Body of pancreas (tissue), 4 donors: Measurements from ENCODE around the gene ZBTB46. TPM values are rescaled to one million over a fixed set of nuclear protein-coding genes. Genes with fewer than 3 reads are reported as not detected.

Experiments
- ATAC-seq: fragments of 150-250 bp; one replicate; pipeline ENCODE4 v1.9.1; 2016
- DNase-seq, 4 donors: peaks; one replicate each; pipeline ENCODE4 v3.0.0-alpha.2; 2019
- H3K27ac ChIP-seq, 4 donors: fragments of 200-600 bp; sonication (generic); 1 replicate in 3 of 4; 2 replicates in 1 of 4; pipeline versions ENCODE4 v1.5.1 to v1.6.1; 2016 to 2019; ENCODE audit warnings: mild to moderate bottlenecking in 1 of 4, mixed read lengths in 1 of 4, moderate library complexity in 1 of 4
- H3K27me3 ChIP-seq, 2 donors: fragments of 200-600 bp; sonication (generic); one replicate each; pipeline ENCODE4 v1.6.0; 2016; ENCODE audit warnings: mild to moderate bottlenecking in 1 of 2
- H3K36me3 ChIP-seq, 2 donors: fragments of 200-600 bp; sonication (generic); replicated peaks in 1 of 2; 2 replicates each; pipeline ENCODE4 v1.5.1; 2016; ENCODE audit warnings: low read depth in 2 of 2; ENCODE audit not compliant: insufficient read depth in 1 of 2
- H3K4me1 ChIP-seq: fragments of 200-600 bp; sonication (generic); one replicate; pipeline ENCODE4 v1.6.0; 2016
- H3K4me3 ChIP-seq, 2 donors: fragments of 200-600 bp; sonication (generic); 1 replicate in 1 of 2; 2 replicates in 1 of 2; pipeline ENCODE4 v1.5.1; 2016 to 2019
- H3K9me3 ChIP-seq, 3 donors: fragments of 200-600 bp; sonication (generic); 1 replicate in 2 of 3; 2 replicates in 1 of 3; pipeline ENCODE4 v1.5.1; 2016
- POLR2A ChIP-seq, 3 donors: fragments of 450-650 bp; IDR thresholded peaks; one replicate each; pipeline ENCODE4 v1.6.1; 2016; ENCODE audit warnings: antibody characterized with exemption in 3 of 3, mild to moderate bottlenecking in 2 of 3
- WGBS, 2 donors: methylation state at CpG; one replicate each; pipeline ENCODE4 v1.1.5; 2017; 5-methylcytosine and 5-hydroxymethylcytosine counted together
- intact Hi-C: fragments of 100-400 bp; cut with DNase I; formaldehyde crosslinking; loops from one replicate; pipeline ENCODE4 v1.15.1; 2023
- total RNA-seq, 2 donors: library from RNA; depleted of rRNA; stranded (reverse); fragments of >200 nt; gene quantifications; one replicate each; pipeline ENCODE4 v1.1.0, GENCODE V29; 2016
- TF ChIP-seq, protein P1 (sequence below), 7 experiments: fragments of 450-650 bp in 4 of 7; fragments of 200-600 bp in 3 of 7; sonication (generic) in 3 of 7; IDR thresholded peaks; one replicate each; pipeline ENCODE4 v1.5.1; 2016 to 2019; ENCODE audit warnings: antibody characterized with exemption in 7 of 7

Gene ZBTB46
- total RNA-seq, 2 donors from 2014 or later, result 4.3 to 5.4 TPM

DNA sequence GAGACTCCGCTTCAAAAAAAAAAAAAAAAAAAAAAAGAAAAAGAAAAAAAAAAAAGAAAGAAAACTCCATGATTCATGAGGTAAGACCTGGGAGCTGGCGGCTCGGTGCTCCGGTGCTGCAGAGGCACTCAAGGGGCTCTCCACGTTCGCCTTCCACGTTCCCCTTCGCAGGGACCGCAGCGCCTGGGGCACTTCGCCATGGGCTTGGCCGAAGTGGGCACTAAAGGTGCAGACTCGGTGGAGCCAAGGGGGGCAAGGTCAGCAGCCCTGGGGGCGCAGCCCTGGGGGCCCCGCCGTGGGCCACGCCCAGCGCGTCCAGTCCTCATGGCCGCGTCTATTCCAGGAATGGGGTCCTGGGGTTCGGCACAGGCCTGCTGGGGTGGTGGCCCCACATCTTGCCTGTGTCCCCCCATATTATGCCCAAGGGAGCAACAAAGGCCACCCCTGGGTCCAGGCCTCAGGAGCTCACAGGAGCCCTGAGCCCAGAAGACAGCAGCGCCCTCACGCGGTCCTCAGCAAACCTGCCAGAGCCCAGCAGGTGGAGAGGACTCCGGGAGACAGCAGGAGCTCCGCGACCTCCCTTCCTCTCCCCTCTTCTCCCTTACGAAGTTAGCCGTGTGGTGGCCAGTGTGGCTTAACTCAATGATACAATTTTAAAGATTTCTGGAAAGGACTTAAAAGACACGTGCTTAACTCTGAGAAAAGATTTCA, 21.9 kb downstream of the ZBTB46 start:
- TF ChIP-seq POLR2A (IDR thresholded peaks at IDR 0.05), result no peak
- TF ChIP-seq, protein P1, sequence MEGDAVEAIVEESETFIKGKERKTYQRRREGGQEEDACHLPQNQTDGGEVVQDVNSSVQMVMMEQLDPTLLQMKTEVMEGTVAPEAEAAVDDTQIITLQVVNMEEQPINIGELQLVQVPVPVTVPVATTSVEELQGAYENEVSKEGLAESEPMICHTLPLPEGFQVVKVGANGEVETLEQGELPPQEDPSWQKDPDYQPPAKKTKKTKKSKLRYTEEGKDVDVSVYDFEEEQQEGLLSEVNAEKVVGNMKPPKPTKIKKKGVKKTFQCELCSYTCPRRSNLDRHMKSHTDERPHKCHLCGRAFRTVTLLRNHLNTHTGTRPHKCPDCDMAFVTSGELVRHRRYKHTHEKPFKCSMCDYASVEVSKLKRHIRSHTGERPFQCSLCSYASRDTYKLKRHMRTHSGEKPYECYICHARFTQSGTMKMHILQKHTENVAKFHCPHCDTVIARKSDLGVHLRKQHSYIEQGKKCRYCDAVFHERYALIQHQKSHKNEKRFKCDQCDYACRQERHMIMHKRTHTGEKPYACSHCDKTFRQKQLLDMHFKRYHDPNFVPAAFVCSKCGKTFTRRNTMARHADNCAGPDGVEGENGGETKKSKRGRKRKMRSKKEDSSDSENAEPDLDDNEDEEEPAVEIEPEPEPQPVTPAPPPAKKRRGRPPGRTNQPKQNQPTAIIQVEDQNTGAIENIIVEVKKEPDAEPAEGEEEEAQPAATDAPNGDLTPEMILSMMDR (IDR thresholded peaks at IDR 0.05), result no peak
- no peak overlapping the region for H3K4me3 ChIP-seq
- H3K36me3 ChIP-seq, result no peaks in the 10 kb centered on the region
- H3K27me3 ChIP-seq, result no peaks in the 10 kb centered on the region
- H3K4me1 ChIP-seq, result peaks cover 4% of the 10 kb centered on the region
- WGBS, 2 donors, result 90 to 92% methylated on average over 31 of the region's 31 CpGs
- H3K9me3 ChIP-seq, result no peaks in the 10 kb centered on the region
- H3K27ac ChIP-seq, result no peak overlapping the region
- intact Hi-C loops, result no loop called here
- ATAC-seq, result no peak
- DNase-seq, result no peak

DNA sequence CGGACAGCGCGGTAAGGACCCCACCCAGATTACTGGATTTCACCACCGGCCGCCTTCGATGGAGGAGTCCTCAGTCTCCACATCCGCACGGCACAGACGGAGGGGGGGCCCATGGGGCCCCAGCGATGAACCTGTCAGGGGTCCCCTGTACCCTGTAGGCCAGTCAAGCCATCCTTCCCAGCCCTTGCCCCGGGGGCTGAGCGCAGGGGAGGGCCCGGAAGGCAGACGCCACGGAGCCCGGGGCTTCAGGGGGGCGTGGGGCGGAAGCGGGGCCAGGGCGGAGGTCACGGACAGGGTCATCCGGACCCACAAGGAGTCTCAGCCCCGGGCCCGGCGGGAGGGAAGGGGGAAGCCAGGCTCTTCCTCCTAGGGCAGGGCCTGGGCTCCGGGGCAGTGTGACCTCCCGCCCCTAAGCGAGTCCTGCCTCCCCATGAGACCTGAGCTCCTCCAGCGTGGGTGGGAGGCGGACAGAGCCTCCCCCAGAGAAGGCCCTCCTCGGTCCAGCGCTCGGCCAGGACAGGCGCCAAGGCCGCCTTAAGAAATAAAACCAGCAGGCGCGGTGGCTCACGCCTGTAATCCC, 22.8 kb downstream of the ZBTB46 start:
- H3K27ac ChIP-seq, result no peak overlapping the region
- TF ChIP-seq, protein P1 (IDR thresholded peaks at IDR 0.05), result no peak
- intact Hi-C loops, result no loop called here
- no peak overlapping the region for H3K4me3 ChIP-seq
- no peak for ATAC-seq
- H3K36me3 ChIP-seq, result no peaks in the 10 kb centered on the region
- H3K4me1 ChIP-seq, result peaks cover 4% of the 10 kb centered on the region
- no peaks in the 10 kb centered on the region for H3K27me3 ChIP-seq
- no peak for DNase-seq
- no peaks in the 10 kb centered on the region for H3K9me3 ChIP-seq
- 86 to 94% methylated on average over 22 to 38 of the region's 38 CpGs for WGBS, 2 donors

GRCh38 chr20:63807654-63808053, 23.4 kb downstream of the ZBTB46 start:
- WGBS, 2 donors, result 84 to 86% methylated on average over 10 to 17 of the region's 23 CpGs
- intact Hi-C loops, result no loop called here

DNA sequence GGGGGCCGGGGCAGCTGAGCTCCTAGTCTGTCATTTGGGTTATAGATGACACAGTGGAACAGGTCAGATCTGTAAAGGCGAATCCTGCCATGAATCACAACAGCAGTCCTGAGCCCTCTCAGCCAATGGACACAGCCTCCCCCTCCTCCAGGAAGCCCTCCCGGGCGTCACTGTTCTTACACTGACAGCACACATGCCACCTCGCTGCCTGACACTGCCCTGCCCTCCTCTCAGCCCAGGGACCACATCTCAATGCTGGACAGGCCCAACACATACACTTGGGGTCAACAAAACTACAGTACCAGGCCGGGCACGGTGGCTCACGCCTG, 26.8 kb downstream of the ZBTB46 start:
- no peaks in the 10 kb centered on the region for H3K9me3 ChIP-seq
- no peak for ATAC-seq
- H3K4me3 ChIP-seq, result no peak overlapping the region
- DNase-seq, result no peak
- no peaks in the 10 kb centered on the region for H3K36me3 ChIP-seq
- 83 to 100% methylated on average over 3 to 8 of the region's 8 CpGs for WGBS, 2 donors
- no peaks in the 10 kb centered on the region for H3K27me3 ChIP-seq
- intact Hi-C loops, result no loop called here
- TF ChIP-seq, protein P1 (IDR thresholded peaks at IDR 0.05), result no peak
- no peak for TF ChIP-seq POLR2A (IDR thresholded peaks at IDR 0.05)
- no peaks in the 10 kb centered on the region for H3K4me1 ChIP-seq
- H3K27ac ChIP-seq, result no peak overlapping the region

More at GRCh38 chr20:63807654-63808053, 23.4 kb downstream of the ZBTB46 start:
- H3K4me3 ChIP-seq, result no peak overlapping the region
- ATAC-seq, result no peak
- H3K27me3 ChIP-seq, result no peaks in the 10 kb centered on the region
- H3K27ac ChIP-seq, result no peak overlapping the region
- DNase-seq, result no peak
- no peaks in the 10 kb centered on the region for H3K9me3 ChIP-seq
- peaks cover 4% of the 10 kb centered on the region for H3K4me1 ChIP-seq
- TF ChIP-seq, protein P1 (IDR thresholded peaks at IDR 0.05), result no peak
- no peak for TF ChIP-seq POLR2A (IDR thresholded peaks at IDR 0.05)
- H3K36me3 ChIP-seq, result no peaks in the 10 kb centered on the region
